Stomach (tissue), 4 donors: ENCODE results near the gene UBAP1.

Experiments
- EP300 ChIP-seq: sonication (generic); formaldehyde crosslinking; IDR thresholded peaks from one replicate; pipeline ENCODE4 v1.6.1; 2017; ENCODE audit warnings: antibody characterized with exemption
- POLR2A ChIP-seq, 4 donors: fragments of 450-650 bp; IDR thresholded peaks; one replicate each; pipeline ENCODE4 v1.6.1; 2016; ENCODE audit warnings: antibody characterized with exemption in 4 of 4, control low read depth in 2 of 4, mild to moderate bottlenecking in 1 of 4, moderate library complexity in 1 of 4
- POLR2AphosphoS5 ChIP-seq, 3 donors: sonication (generic); formaldehyde crosslinking; IDR thresholded peaks; one replicate each; pipeline ENCODE4 v1.6.1; 2016; ENCODE audit warnings: antibody characterized with exemption in 3 of 3
- TF ChIP-seq, protein P1 (sequence below), 7 experiments: fragments of 450-650 bp in 4 of 7; fragments of 200-600 bp in 3 of 7; sonication (generic) in 3 of 7; IDR thresholded peaks; one replicate each; pipeline ENCODE4 v1.5.1; 2016 to 2019; ENCODE audit warnings: antibody characterized with exemption in 7 of 7, control low read depth in 2 of 7, mild to moderate bottlenecking in 1 of 7

- TF ChIP-seq, protein P1, sequence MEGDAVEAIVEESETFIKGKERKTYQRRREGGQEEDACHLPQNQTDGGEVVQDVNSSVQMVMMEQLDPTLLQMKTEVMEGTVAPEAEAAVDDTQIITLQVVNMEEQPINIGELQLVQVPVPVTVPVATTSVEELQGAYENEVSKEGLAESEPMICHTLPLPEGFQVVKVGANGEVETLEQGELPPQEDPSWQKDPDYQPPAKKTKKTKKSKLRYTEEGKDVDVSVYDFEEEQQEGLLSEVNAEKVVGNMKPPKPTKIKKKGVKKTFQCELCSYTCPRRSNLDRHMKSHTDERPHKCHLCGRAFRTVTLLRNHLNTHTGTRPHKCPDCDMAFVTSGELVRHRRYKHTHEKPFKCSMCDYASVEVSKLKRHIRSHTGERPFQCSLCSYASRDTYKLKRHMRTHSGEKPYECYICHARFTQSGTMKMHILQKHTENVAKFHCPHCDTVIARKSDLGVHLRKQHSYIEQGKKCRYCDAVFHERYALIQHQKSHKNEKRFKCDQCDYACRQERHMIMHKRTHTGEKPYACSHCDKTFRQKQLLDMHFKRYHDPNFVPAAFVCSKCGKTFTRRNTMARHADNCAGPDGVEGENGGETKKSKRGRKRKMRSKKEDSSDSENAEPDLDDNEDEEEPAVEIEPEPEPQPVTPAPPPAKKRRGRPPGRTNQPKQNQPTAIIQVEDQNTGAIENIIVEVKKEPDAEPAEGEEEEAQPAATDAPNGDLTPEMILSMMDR (IDR thresholded peaks at IDR 0.05), result no peak
- TF ChIP-seq POLR2AphosphoS5 (IDR thresholded peaks at IDR 0.05) (peak in 1 of 3 donors; percentile 15), POLR2A (IDR thresholded peaks at IDR 0.05) (no peak), EP300 (no peak)
Measured at GRCh38 chr9:34254141-34254913, 75.5 kb downstream of the UBAP1 start.
